HepG2 (cell line): Measurements from ENCODE around the gene LIME1. TPM values are rescaled to one million over a fixed set of nuclear protein-coding genes. Genes with fewer than 3 reads are reported as not detected.
A peak's percentile ranks its signal among the peaks of the same experiment; 100 is the strongest.

Source experiments
- KDM3A ChIP-seq: IDR thresholded peaks from 2 replicates; pipeline ENCODE4 v1.6.1; 2018; ENCODE audit warnings: low read depth, missing compliant biosample characterization
- NRL ChIP-seq: sonication (generic); formaldehyde crosslinking; IDR thresholded peaks from 2 replicates; pipeline ENCODE4 v1.5.0; 2020; ENCODE audit warnings: missing genetic modification reagents, mild to moderate bottlenecking, moderate library complexity, borderline replicate concordance
- PHF21A ChIP-seq: sonication (generic); formaldehyde crosslinking; IDR thresholded peaks from 2 replicates; pipeline ENCODE4 v1.5.0; 2020; ENCODE audit warnings: mild to moderate bottlenecking, missing genetic modification reagents
- RBFOX2 ChIP-seq: fragments of 200-400 bp; formaldehyde crosslinking; IDR thresholded peaks from 2 replicates; pipeline ENCODE4 v1.6.1; 2017; ENCODE audit warnings: low read depth, mild to moderate bottlenecking, low read length
- RFXAP ChIP-seq: sonication (generic); formaldehyde crosslinking; IDR thresholded peaks from 2 replicates; pipeline ENCODE4 v1.4.0; 2020; ENCODE audit warnings: missing genetic modification reagents, borderline replicate concordance
- SMAD9 ChIP-seq: sonication (generic); formaldehyde crosslinking; IDR thresholded peaks from 2 replicates; pipeline ENCODE4 v1.5.1; 2020; ENCODE audit warnings: mild to moderate bottlenecking, missing genetic modification reagents
- SMYD3 ChIP-seq: sonication (generic); formaldehyde crosslinking; IDR thresholded peaks from 2 replicates; pipeline ENCODE4 v1.8.1; 2023; ENCODE audit warnings: mild to moderate bottlenecking, missing genetic modification reagents
- SNRNP70 ChIP-seq: fragments of 200-400 bp; formaldehyde crosslinking; IDR thresholded peaks from 2 replicates; pipeline ENCODE4 v1.6.1; 2017; ENCODE audit warnings: mild to moderate bottlenecking, low read depth, low read length, moderate library complexity
- ZBTB2 ChIP-seq: sonication (generic); formaldehyde crosslinking; IDR thresholded peaks from 2 replicates; pipeline ENCODE4 v1.8.0; 2022; ENCODE audit warnings: low read depth, missing genetic modification reagents
- ZNF780A ChIP-seq: sonication (generic); formaldehyde crosslinking; IDR thresholded peaks from 2 replicates; pipeline ENCODE4 v1.8.0; 2022; ENCODE audit warnings: mild to moderate bottlenecking, missing genetic modification reagents, moderate library complexity
- polyA plus RNA-seq, 8 experiments: library from polyadenylated mRNA; depleted of rRNA in 3 of 8; stranded (reverse) in 7 of 8; unstranded in 1 of 8; fragments of >200 nt; fragmentation: Illumina TruSeq in 4 of 8; extraction: Trizol in 4 of 8; gene quantifications; 2 replicates each; pipeline versions ENCODE4 v1.2.1 to v1.2.3, GENCODE V29; 2011 to 2016; ENCODE audit warnings: low read depth in 4 of 8, missing spikeins in 1 of 8, mixed read lengths in 1 of 8; ENCODE audit not compliant: insufficient read depth in 1 of 8
- total RNA-seq, 5 experiments: library from RNA; depleted of rRNA; stranded (reverse); fragments of >200 nt; fragmentation: Illumina TruSeq; extraction: Trizol; gene quantifications; 2 replicates each; pipeline ENCODE4 v1.2.3, GENCODE V29; 2016; ENCODE audit warnings: low read depth in 1 of 5
- TF ChIP-seq, protein P1 (sequence below): sonication (generic); formaldehyde crosslinking; IDR thresholded peaks from 2 replicates; pipeline ENCODE4 v1.4.0; 2020; ENCODE audit warnings: missing genetic modification reagents
- TF ChIP-seq, protein P2 (sequence below), 2 experiments: fragments of 450-650 bp in 1 of 2; sonication (generic) in 1 of 2; formaldehyde crosslinking in 1 of 2; IDR thresholded peaks; 2 replicates each; pipeline versions ENCODE4 v1.6.1 to v1.8.0; 2016 to 2022; ENCODE audit warnings: antibody characterized with exemption in 1 of 2, mild to moderate bottlenecking in 1 of 2, missing genetic modification reagents in 1 of 2

Gene LIME1
- total and polyA plus RNA-seq, 2 of the 13 experiments (the other 11 are each of a cell fraction or from before 2014, with no cell fraction given) = 13.0 to 61.5 TPM

DNA sequence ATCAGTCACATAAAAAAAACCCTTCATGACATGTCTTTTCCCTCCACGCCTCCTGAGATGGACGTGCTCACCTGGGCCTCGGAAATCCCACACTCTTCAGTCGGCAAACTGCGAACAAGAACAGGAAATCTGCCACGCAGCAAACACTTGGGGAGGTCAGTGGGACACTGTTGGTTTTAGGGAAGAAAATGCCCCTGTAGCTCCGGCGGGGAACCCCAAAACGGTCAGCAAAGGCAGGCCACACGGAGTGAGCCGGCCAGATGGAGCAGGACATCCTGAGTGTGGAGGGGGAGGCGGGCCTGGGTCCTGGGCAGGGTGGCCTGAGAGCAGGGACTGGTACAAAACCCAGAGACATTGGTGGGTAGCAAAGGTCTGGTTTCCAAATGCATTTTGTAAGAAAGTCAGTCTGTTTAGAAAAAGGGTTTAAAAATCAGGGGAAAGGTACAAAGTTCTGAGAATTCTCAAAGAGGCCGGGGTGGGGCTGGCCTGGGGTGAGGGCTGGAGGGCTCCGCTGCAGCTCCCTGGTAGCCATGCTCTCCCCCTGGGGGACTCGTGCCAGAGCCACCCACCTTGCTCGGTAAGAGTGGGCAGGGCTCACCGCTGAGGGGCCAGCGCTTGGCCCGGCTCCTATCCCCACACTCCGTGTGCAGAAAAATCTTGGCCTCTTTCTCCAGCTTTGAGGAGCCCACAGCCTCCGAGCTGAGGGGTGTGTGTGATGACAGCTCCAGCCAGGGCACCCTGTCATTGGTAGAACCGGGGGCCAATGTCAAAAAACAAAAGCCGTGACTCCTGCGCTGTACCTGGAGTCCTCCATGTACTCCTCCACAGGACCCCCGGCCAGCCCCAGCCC is 8.3 kb downstream of the LIME1 start (continued):
- TF ChIP-seq, protein P1, sequence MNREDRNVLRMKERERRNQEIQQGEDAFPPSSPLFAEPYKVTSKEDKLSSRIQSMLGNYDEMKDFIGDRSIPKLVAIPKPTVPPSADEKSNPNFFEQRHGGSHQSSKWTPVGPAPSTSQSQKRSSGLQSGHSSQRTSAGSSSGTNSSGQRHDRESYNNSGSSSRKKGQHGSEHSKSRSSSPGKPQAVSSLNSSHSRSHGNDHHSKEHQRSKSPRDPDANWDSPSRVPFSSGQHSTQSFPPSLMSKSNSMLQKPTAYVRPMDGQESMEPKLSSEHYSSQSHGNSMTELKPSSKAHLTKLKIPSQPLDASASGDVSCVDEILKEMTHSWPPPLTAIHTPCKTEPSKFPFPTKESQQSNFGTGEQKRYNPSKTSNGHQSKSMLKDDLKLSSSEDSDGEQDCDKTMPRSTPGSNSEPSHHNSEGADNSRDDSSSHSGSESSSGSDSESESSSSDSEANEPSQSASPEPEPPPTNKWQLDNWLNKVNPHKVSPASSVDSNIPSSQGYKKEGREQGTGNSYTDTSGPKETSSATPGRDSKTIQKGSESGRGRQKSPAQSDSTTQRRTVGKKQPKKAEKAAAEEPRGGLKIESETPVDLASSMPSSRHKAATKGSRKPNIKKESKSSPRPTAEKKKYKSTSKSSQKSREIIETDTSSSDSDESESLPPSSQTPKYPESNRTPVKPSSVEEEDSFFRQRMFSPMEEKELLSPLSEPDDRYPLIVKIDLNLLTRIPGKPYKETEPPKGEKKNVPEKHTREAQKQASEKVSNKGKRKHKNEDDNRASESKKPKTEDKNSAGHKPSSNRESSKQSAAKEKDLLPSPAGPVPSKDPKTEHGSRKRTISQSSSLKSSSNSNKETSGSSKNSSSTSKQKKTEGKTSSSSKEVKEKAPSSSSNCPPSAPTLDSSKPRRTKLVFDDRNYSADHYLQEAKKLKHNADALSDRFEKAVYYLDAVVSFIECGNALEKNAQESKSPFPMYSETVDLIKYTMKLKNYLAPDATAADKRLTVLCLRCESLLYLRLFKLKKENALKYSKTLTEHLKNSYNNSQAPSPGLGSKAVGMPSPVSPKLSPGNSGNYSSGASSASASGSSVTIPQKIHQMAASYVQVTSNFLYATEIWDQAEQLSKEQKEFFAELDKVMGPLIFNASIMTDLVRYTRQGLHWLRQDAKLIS (CRISPR knock-in tag) = no peak
- TF ChIP-seq ZNF780A (CRISPR knock-in tag) (no peak), SNRNP70 (no peak), KDM3A (CRISPR knock-in tag) (no peak), ZBTB2 (CRISPR knock-in tag) (no peak; the same call in 1 of the 2 replicates), SMYD3 (no peak), SMAD9 (CRISPR knock-in tag) (no peak), NRL (CRISPR knock-in tag) (no peak; the same call in 1 of the 2 replicates), PHF21A (no peak), RBFOX2 (peak; percentile 75), RFXAP (CRISPR knock-in tag) (no peak)
- TF ChIP-seq, protein P2, sequence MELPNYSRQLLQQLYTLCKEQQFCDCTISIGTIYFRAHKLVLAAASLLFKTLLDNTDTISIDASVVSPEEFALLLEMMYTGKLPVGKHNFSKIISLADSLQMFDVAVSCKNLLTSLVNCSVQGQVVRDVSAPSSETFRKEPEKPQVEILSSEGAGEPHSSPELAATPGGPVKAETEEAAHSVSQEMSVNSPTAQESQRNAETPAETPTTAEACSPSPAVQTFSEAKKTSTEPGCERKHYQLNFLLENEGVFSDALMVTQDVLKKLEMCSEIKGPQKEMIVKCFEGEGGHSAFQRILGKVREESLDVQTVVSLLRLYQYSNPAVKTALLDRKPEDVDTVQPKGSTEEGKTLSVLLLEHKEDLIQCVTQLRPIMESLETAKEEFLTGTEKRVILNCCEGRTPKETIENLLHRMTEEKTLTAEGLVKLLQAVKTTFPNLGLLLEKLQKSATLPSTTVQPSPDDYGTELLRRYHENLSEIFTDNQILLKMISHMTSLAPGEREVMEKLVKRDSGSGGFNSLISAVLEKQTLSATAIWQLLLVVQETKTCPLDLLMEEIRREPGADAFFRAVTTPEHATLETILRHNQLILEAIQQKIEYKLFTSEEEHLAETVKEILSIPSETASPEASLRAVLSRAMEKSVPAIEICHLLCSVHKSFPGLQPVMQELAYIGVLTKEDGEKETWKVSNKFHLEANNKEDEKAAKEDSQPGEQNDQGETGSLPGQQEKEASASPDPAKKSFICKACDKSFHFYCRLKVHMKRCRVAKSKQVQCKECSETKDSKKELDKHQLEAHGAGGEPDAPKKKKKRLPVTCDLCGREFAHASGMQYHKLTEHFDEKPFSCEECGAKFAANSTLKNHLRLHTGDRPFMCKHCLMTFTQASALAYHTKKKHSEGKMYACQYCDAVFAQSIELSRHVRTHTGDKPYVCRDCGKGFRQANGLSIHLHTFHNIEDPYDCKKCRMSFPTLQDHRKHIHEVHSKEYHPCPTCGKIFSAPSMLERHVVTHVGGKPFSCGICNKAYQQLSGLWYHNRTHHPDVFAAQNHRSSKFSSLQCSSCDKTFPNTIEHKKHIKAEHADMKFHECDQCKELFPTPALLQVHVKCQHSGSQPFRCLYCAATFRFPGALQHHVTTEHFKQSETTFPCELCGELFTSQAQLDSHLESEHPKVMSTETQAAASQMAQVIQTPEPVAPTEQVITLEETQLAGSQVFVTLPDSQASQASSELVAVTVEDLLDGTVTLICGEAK (IDR thresholded peaks at IDR 0.05) = no peak
- TF ChIP-seq, protein P2 (CRISPR knock-in tag; IDR thresholded peaks at IDR 0.05) = no peak
